ENCODE data around the gene HEY2. TPM values are rescaled to one million over a fixed set of nuclear protein-coding genes. Genes with fewer than 3 reads are reported as not detected.

HEY2 gene
- total and polyA plus RNA-seq, 2 donors (not counting 1 experiment from before 2014, with no cell fraction given), result 0.12 TPM; not detected in 1

Other genes with a start within 250 kb of the HEY2 start
- gene NCOA7, start 41.3 kb downstream of the HEY2 start, total RNA-seq, result 27.0 and 27.4 TPM in 2 replicates
- gene NCOA7, start 41.3 kb downstream of the HEY2 start, polyA plus RNA-seq, result 10.9 and 16.9 TPM in 2 replicates
- 10.7 and 12.4 TPM in 2 replicates for gene HINT3, start 207.1 kb downstream of the HEY2 start, total RNA-seq
- gene HINT3, start 207.1 kb downstream of the HEY2 start, polyA plus RNA-seq, result 5.5 and 9.4 TPM in 2 replicates
- 29.3 and 30.4 TPM in 2 replicates for gene TRMT11, start 236.9 kb downstream of the HEY2 start, total RNA-seq
- 12.1 and 16.4 TPM in 2 replicates for gene TRMT11, start 236.9 kb downstream of the HEY2 start, polyA plus RNA-seq